Naive B cell (primary cell): ENCODE results near the gene FGF12. TPM values are rescaled to one million over a fixed set of nuclear protein-coding genes. Genes with fewer than 3 reads are reported as not detected.
"Not testable (repeated sequence)": the region's sequence is repeated elsewhere in the genome, so short reads cannot be mapped to it uniquely, and the experiment has no call there.

Experiments
- ATAC-seq, 2 donors: fragments of 150-1000 bp; cut with Tn5 transposase; 2 replicates each; pipeline ENCODE4 v1.10.0; 2021; ENCODE audit warnings: low read depth in 2 of 2, mild to moderate bottlenecking in 2 of 2, moderate library complexity in 2 of 2
- DNase-seq: peaks from one replicate; pipeline ENCODE4 v3.0.0; 2022
- H3K27ac Mint-ChIP-seq, 6 donors: one replicate each; pipeline ENCODE4 v1.8.0; 2020 to 2022; ENCODE audit warnings: mild to moderate bottlenecking in 6 of 6, mixed read lengths in 6 of 6, moderate library complexity in 5 of 6, inconsistent platforms in 2 of 6
- H3K27me3 Mint-ChIP-seq, 3 donors: one replicate each; pipeline ENCODE4 v1.8.0; 2021 to 2022; ENCODE audit warnings: mixed read lengths in 3 of 3, mild to moderate bottlenecking in 1 of 3
- H3K36me3 Mint-ChIP-seq, 2 donors: one replicate each; pipeline ENCODE4 v1.8.0; 2020 to 2022; ENCODE audit warnings: mixed read lengths in 2 of 2, inconsistent platforms in 1 of 2, mild to moderate bottlenecking in 1 of 2
- H3K4me1 Mint-ChIP-seq, 3 donors: one replicate each; pipeline ENCODE4 v1.8.0; 2020 to 2022; ENCODE audit warnings: mixed read lengths in 3 of 3, inconsistent platforms in 1 of 3, mild to moderate bottlenecking in 1 of 3, moderate library complexity in 1 of 3
- H3K4me3 Mint-ChIP-seq, 8 donors: one replicate each; pipeline ENCODE4 v1.8.0; 2020 to 2022; ENCODE audit warnings: mild to moderate bottlenecking in 8 of 8, mixed read lengths in 8 of 8, moderate library complexity in 8 of 8, inconsistent platforms in 2 of 8
- H3K9me3 Mint-ChIP-seq, 7 donors: one replicate each; pipeline ENCODE4 v1.8.0; 2020 to 2022; ENCODE audit warnings: mixed read lengths in 7 of 7, mild to moderate bottlenecking in 5 of 7, inconsistent platforms in 2 of 7, moderate library complexity in 1 of 7
- polyA plus RNA-seq, 6 donors: library from polyadenylated mRNA; unstranded; fragments of 300-500 nt; fragmentation: Illumina TruSeq; gene quantifications; one replicate each; pipeline ENCODE4 v1.2.3, GENCODE V29; 2021; ENCODE audit warnings: low read depth in 6 of 6

FGF12 gene
- polyA plus RNA-seq, 6 donors from 2014 or later, result not detected

DNA sequence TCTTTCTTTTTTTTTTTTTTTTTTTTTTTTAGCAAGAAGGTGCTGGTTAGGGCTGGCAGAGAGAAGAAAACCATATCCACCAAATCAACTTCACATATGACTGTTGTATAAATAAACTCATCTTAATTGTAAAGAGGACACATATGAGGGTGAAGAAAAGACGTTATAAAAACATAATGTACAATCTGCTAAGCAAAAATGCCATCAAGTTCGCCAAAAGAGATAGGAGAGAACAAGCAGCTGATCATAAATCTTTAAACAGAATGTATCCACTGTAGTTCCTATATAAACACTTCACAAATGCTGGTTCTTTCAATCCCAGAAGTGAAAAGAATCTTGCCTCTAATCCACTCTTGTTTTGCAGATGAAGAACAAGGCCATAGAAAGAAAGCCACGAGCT is 9.2 kb downstream of the FGF12 start:
- Mint-ChIP-seq H3K4me1 (no peaks in the 10 kb centered on the region), H3K4me3 (no peak overlapping the region), H3K36me3 (no peaks in the 10 kb centered on the region), H3K9me3 (no peaks in the 10 kb centered on the region), H3K27me3 (peaks cover 0 to 8% (median 4%) of the 10 kb centered on the region in 3 donors), H3K27ac (no peak overlapping the region)
- no peak for DNase-seq
- ATAC-seq, result no peak

GRCh38 chr3:192715126-192715525 is 12.2 kb downstream of the FGF12 start:
- DNase-seq, result no peak
- no peaks in the 10 kb centered on the region for H3K4me1 Mint-ChIP-seq
- ATAC-seq, result no peak
- no peak overlapping the region for H3K4me3 Mint-ChIP-seq
- no peaks in the 10 kb centered on the region for H3K27me3 Mint-ChIP-seq
- no peaks in the 10 kb centered on the region for H3K36me3 Mint-ChIP-seq
- peaks cover 0 to 17% (median 6%) of the 10 kb centered on the region in 7 donors for H3K9me3 Mint-ChIP-seq
- H3K27ac Mint-ChIP-seq, result no peak overlapping the region

DNA sequence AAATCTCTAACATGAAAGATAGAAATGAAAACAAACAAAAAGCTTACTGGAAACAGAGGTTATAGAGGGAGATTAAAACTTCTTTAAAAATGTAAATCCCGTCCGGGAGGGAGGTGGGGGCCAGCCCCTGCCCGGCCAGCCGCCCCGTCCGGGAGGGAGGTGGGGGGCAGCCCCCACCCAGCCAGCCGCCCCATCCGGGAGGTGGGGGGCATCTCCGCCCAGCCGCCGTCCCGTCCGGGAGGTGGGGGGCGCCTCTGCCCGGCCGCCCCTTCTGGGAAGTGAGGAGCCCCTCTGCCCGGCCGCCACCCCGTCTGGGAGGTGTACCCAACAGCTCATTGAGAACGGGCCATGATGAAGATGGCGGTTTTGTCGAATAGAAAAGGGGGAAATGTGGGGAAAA is 16.2 kb downstream of the FGF12 start:
- not testable (repeated sequence) for H3K27me3 Mint-ChIP-seq, H3K27ac Mint-ChIP-seq, H3K36me3 Mint-ChIP-seq, H3K4me1 Mint-ChIP-seq, ATAC-seq, DNase-seq, H3K4me3 Mint-ChIP-seq
- H3K9me3 Mint-ChIP-seq, result peaks cover 0 to 19% (median 7%) of the 10 kb centered on the region in 7 donors

GRCh38 chr3:192710366-192710765 is 17.0 kb downstream of the FGF12 start:
- no peak overlapping the region for H3K27ac Mint-ChIP-seq
- H3K36me3 Mint-ChIP-seq, result no peaks in the 10 kb centered on the region
- no peak for DNase-seq
- no peaks in the 10 kb centered on the region for H3K27me3 Mint-ChIP-seq
- peaks cover 0 to 19% (median 7%) of the 10 kb centered on the region in 7 donors for H3K9me3 Mint-ChIP-seq
- ATAC-seq, result no peak
- no peaks in the 10 kb centered on the region for H3K4me1 Mint-ChIP-seq
- H3K4me3 Mint-ChIP-seq, result no peak overlapping the region

GRCh38 chr3:192706272-192706671 is 21.1 kb downstream of the FGF12 start:
- no peak overlapping the region for H3K27ac Mint-ChIP-seq
- H3K27me3 Mint-ChIP-seq, result no peaks in the 10 kb centered on the region
- no peaks in the 10 kb centered on the region for H3K4me1 Mint-ChIP-seq
- no peak overlapping the region for H3K4me3 Mint-ChIP-seq
- peaks cover 0 to 12% (median 6%) of the 10 kb centered on the region in 7 donors for H3K9me3 Mint-ChIP-seq
- no peaks in the 10 kb centered on the region for H3K36me3 Mint-ChIP-seq
- ATAC-seq (no peak), DNase-seq (no peak)

DNA sequence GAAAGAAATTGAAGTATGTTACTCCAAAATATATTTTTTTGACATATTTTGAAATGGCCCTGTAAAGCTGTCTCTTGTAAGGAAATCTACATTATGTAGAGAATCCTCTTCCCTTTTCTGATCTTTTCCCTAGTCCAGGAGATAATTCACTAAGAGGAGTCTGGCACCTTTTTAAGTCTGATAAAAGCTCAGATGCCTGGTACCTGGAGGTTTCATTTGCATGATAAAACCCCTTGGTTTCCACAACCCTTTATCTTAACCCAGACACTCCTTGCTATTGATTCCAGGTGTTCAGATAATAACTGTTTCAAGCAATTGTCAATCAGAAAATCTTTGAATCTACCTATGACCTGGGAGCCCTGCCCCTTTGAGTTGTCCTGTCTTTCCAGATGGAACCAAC is 26.5 kb downstream of the FGF12 start:
- Mint-ChIP-seq H3K36me3 (no peaks in the 10 kb centered on the region), H3K9me3 (peaks cover 0 to 1% (median 0%) of the 10 kb centered on the region in 7 donors), H3K4me1 (no peaks in the 10 kb centered on the region), H3K4me3 (no peak overlapping the region), H3K27me3 (no peaks in the 10 kb centered on the region), H3K27ac (no peak overlapping the region)
- no peak for ATAC-seq
- no peak for DNase-seq

DNA sequence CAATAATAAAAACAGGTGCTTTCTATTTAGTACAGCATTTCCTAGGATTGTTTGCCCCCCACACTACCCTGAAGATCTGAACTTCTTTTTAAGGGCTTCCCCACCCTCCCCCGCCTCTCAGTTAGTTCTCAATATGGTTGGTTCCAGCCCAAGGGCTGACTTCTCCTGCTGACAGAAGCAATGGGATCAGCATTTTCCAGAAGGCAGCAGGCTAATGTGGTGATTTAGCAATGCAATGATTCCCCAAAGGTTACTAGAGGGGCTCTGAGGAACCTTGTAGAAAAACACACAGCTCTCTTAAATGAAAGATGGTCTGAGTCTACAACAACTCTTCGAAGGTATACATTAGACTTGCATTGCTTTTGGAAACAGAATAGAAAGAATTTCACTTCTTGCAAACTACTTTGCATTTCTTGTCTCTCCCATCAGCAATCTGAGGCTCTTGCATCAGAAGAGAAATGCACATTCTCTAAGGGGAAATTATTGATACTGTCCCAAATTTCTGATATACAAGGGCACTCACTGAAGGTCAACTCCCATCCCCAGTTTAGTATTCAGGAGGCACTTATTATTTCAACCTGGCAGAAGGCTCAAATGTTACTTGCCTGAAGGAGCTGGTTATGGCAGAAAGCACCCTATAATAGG is 30.3 kb downstream of the FGF12 start:
- Mint-ChIP-seq H3K27ac (no peak overlapping the region), H3K36me3 (no peaks in the 10 kb centered on the region), H3K27me3 (no peaks in the 10 kb centered on the region), H3K9me3 (peaks cover 0 to 5% (median 0%) of the 10 kb centered on the region in 7 donors), H3K4me3 (no peak overlapping the region), H3K4me1 (no peaks in the 10 kb centered on the region)
- ATAC-seq (no peak), DNase-seq (no peak)

DNA sequence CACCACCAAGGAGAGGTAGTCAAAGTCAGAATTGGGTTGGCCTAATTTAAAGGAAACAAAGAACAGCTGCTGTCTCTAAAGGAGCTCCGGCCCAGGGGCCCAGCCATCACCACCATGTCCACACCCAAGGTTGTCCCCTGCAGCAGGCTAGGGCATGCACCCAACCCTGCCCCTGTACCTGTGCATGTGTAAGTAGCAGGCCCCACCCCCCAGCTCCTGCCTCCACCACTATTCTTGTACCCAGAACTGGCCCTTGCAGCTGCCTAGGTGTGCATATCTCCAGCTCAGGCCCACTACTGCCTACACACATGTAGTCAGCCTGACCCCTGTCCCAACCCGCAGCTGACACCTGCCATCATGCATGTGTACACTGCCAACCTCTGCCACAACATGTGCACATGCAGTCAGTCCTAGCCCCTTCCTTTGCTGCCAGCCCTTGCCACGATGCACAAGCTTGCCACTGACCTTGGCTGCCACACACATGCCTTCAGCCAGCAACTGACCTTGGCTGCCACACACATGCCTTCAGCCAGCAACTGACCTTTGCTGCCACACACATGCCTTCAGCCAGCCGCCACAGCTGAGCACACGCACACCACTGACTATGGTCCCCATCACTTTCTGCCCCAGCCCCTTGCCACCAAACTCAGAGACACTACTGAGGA is 39.7 kb downstream of the FGF12 start:
- Mint-ChIP-seq H3K36me3 (peaks cover 0 to 9% of the 10 kb centered on the region in 2 donors), H3K4me3 (peak overlapping the region in 1 of 8 donors; percentile 6), H3K27me3 (peaks cover 0 to 6% (median 0%) of the 10 kb centered on the region in 3 donors), H3K4me1 (no peaks in the 10 kb centered on the region), H3K9me3 (peaks cover 7 to 24% (median 10%) of the 10 kb centered on the region in 7 donors), H3K27ac (no peak overlapping the region)
- DNase-seq (no peak), ATAC-seq (no peak)

GRCh38 chr3:192685801-192686200 is 41.5 kb downstream of the FGF12 start:
- Mint-ChIP-seq H3K36me3 (peaks cover 0 to 9% of the 10 kb centered on the region in 2 donors), H3K27me3 (peaks cover 0 to 6% (median 0%) of the 10 kb centered on the region in 3 donors), H3K4me1 (no peaks in the 10 kb centered on the region)

GRCh38 chr3:192684151-192684550 is 43.2 kb downstream of the FGF12 start:
- H3K27me3 Mint-ChIP-seq, result peaks cover 0 to 6% (median 0%) of the 10 kb centered on the region in 3 donors
- H3K4me1 Mint-ChIP-seq, result no peaks in the 10 kb centered on the region
- no peak overlapping the region for H3K4me3 Mint-ChIP-seq
- no peak for DNase-seq
- peaks cover under 1 to 13% (median 2%) of the 10 kb centered on the region in 7 donors for H3K9me3 Mint-ChIP-seq
- peaks cover 0 to 1% of the 10 kb centered on the region in 2 donors for H3K36me3 Mint-ChIP-seq
- no peak overlapping the region for H3K27ac Mint-ChIP-seq
- ATAC-seq, result no peak

More at GRCh38 chr3:192685801-192686200, 41.5 kb downstream of the FGF12 start:
- DNase-seq (no peak), ATAC-seq (no peak)
- no peak overlapping the region for H3K27ac Mint-ChIP-seq
- peaks cover 7 to 22% (median 10%) of the 10 kb centered on the region in 7 donors for H3K9me3 Mint-ChIP-seq
- no peak overlapping the region for H3K4me3 Mint-ChIP-seq

- ATAC-seq (no peak), DNase-seq (no peak)
- Mint-ChIP-seq H3K27ac (no peak overlapping the region), H3K4me1 (no peaks in the 10 kb centered on the region), H3K9me3 (peaks cover 0 to 5% (median 4%) of the 10 kb centered on the region in 7 donors), H3K4me3 (no peak overlapping the region), H3K36me3 (no peaks in the 10 kb centered on the region), H3K27me3 (peaks cover 0 to 7% (median 0%) of the 10 kb centered on the region in 3 donors)
Observed at GRCh38 chr3:192675958-192676649, 51.2 kb downstream of the FGF12 start.

- Mint-ChIP-seq H3K27ac (no peak overlapping the region), H3K36me3 (no peaks in the 10 kb centered on the region), H3K27me3 (peaks cover 0 to 10% (median 0%) of the 10 kb centered on the region in 3 donors), H3K4me3 (no peak overlapping the region), H3K9me3 (peaks cover 0 to 5% (median 0%) of the 10 kb centered on the region in 7 donors), H3K4me1 (no peaks in the 10 kb centered on the region)
- no peak for ATAC-seq
- DNase-seq, result no peak
Observed at GRCh38 chr3:192655628-192656027, 71.7 kb downstream of the FGF12 start.

DNA sequence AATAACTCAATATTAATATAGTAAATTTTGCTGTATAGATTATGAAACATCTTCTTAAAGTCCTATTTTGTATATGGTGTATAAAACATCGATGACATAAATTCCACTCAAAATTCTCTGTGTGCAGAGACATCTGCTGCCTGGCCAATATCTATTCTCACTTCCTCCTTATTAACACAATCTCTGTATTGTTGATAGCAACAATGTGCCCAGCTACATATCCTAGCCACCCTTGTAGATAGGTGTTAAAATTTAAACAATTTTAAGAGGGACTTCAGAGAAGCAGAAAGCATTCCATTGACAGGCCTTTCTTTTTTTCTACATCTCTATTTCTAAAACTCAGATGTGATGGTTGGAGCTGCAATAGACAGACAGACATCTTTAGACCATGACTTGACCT is 72.3 kb downstream of the FGF12 start:
- no peaks in the 10 kb centered on the region for H3K4me1 Mint-ChIP-seq
- ATAC-seq, result no peak
- no peak overlapping the region for H3K27ac Mint-ChIP-seq
- no peaks in the 10 kb centered on the region for H3K36me3 Mint-ChIP-seq
- H3K27me3 Mint-ChIP-seq, result peaks cover 0 to 10% (median 0%) of the 10 kb centered on the region in 3 donors
- H3K4me3 Mint-ChIP-seq, result no peak overlapping the region
- peaks cover 0 to 5% (median 0%) of the 10 kb centered on the region in 7 donors for H3K9me3 Mint-ChIP-seq
- DNase-seq, result no peak

GRCh38 chr3:192653862-192654261 is 73.5 kb downstream of the FGF12 start:
- Mint-ChIP-seq H3K36me3 (no peaks in the 10 kb centered on the region), H3K4me3 (no peak overlapping the region), H3K27me3 (peaks cover 0 to 4% (median 0%) of the 10 kb centered on the region in 3 donors), H3K4me1 (no peaks in the 10 kb centered on the region), H3K27ac (no peak overlapping the region), H3K9me3 (peaks cover 0 to 3% (median 0%) of the 10 kb centered on the region in 7 donors)
- ATAC-seq, result no peak
- no peak for DNase-seq
